NB4 (cell line): ENCODE measurements around the gene EIF3B.

Experiments used
- CTCF ChIP-seq: IDR thresholded peaks from one replicate; pipeline ENCODE4 v1.5.1; 2012; ENCODE audit warnings: low read depth, low read length
- MAX ChIP-seq: IDR thresholded peaks from 2 replicates; pipeline ENCODE4 v1.6.1; 2011; ENCODE audit warnings: low read depth, low read length
- POLR2A ChIP-seq: IDR thresholded peaks from 2 replicates; pipeline ENCODE4 v1.6.1; 2011; ENCODE audit warnings: mild to moderate bottlenecking; ENCODE audit not compliant: insufficient read length; ENCODE audit errors: extremely low read depth

DNA sequence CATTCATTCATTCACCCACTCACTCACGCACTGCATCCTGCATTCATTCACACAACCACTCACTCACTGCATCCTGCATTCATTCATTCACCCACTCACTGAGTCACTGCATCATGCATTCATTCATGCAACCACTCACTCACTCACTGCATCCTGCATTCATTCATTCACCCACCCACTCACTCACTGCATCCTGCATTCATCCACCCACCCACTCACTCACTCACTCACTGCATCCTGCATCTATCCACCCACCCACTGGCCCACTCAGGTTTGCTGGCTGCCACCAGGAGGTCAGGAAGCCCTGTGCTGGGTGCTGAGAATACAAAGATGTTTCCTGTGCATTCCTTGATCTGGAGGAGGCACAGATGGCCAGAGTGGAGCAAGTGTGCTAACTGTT is 38.0 kb upstream of the EIF3B start:
- no peak for TF ChIP-seq CTCF
- TF ChIP-seq MAX, result no peak
- no peak for TF ChIP-seq POLR2A
